Activated CD8-positive, alpha-beta T cell treated with anti-CD3 and anti-CD28 coated beads, Interleukin-2, amount 10 ng/mL, durations not matched to agents 7 days and 5 days (primary cell): ENCODE measurements around the gene UBE2J2. TPM values are rescaled to one million over a fixed set of nuclear protein-coding genes. Genes with fewer than 3 reads are reported as not detected.

ENCODE experiments used
- ATAC-seq: fragments of 150-1000 bp; cut with Tn5 transposase; one replicate; pipeline ENCODE4 v1.10.0; 2021; ENCODE audit warnings: moderate library complexity
- CTCF ChIA-PET: fragments of 350-600 bp; sonication (Branson Sonifier 250); formaldehyde crosslinking; loops from one replicate; lab custom pipeline; 2021; ENCODE audit warnings: antibody characterized with exemption; lab: Charles Lee
- POLR2A ChIA-PET: fragments of 350-600 bp; sonication (Branson Sonifier 250); formaldehyde crosslinking; loops from one replicate; lab custom pipeline; 2021; ENCODE audit warnings: antibody characterized with exemption; lab: Charles Lee
- DNase-seq: peaks from one replicate; pipeline ENCODE4 v3.0.0-alpha.2; 2020
- H3K27ac Mint-ChIP-seq: one replicate; pipeline ENCODE4 v1.8.0; 2021; ENCODE audit warnings: mild to moderate bottlenecking, mixed read lengths
- H3K27me3 Mint-ChIP-seq: one replicate; pipeline ENCODE4 v1.8.0; 2021; ENCODE audit warnings: low read depth, mixed read lengths
- H3K36me3 Mint-ChIP-seq: one replicate; pipeline ENCODE4 v1.8.0; 2021; ENCODE audit warnings: low read depth, mixed read lengths
- H3K4me1 Mint-ChIP-seq: one replicate; pipeline ENCODE4 v1.8.0; 2021; ENCODE audit warnings: low read depth, mixed read lengths
- H3K4me3 Mint-ChIP-seq: one replicate; pipeline ENCODE4 v1.8.0; 2021; ENCODE audit warnings: mild to moderate bottlenecking, mixed read lengths
- H3K9me3 Mint-ChIP-seq: one replicate; pipeline ENCODE4 v1.8.0; 2022; ENCODE audit warnings: mixed read lengths; ENCODE audit not compliant: insufficient read depth
- total RNA-seq, 2 experiments: library from RNA; stranded (reverse); gene quantifications; one replicate each; pipeline ENCODE4 v1.2.3, GENCODE V29; 2021

UBE2J2 gene
- total RNA-seq, 2 experiments from 2014 or later = 62.3 to 67.5 TPM

DNA sequence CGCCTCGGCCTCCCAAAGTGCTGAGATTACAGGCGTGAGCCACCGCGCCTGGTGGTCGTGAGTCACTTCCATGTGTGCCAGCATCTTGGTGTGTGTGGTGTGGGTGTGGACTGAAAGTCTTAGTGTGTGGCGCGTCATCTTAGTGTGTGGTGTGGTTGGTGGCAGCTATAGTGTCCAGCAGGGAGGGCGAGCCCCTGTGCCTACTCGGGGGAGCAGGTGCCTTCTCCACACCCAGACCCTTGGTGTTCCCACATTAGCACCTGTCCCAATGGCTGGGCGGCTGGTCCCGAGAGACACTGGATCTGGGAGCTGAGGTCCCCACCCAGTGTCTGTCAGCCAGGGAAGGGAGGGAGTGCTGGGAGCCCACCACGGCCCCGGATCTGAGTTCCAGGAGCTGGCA, 9.3 kb upstream of the UBE2J2 start:
- DNase-seq = no peak
- POLR2A ChIA-PET = no interaction called here
- ATAC-seq = no peak
- Mint-ChIP-seq H3K4me3 (no peak overlapping the region), H3K9me3 (no peaks in the 10 kb centered on the region), H3K27me3 (no peaks in the 10 kb centered on the region), H3K4me1 (no peaks in the 10 kb centered on the region), H3K27ac (no peak overlapping the region), H3K36me3 (no peaks in the 10 kb centered on the region)
- CTCF ChIA-PET = no interaction called here

DNA sequence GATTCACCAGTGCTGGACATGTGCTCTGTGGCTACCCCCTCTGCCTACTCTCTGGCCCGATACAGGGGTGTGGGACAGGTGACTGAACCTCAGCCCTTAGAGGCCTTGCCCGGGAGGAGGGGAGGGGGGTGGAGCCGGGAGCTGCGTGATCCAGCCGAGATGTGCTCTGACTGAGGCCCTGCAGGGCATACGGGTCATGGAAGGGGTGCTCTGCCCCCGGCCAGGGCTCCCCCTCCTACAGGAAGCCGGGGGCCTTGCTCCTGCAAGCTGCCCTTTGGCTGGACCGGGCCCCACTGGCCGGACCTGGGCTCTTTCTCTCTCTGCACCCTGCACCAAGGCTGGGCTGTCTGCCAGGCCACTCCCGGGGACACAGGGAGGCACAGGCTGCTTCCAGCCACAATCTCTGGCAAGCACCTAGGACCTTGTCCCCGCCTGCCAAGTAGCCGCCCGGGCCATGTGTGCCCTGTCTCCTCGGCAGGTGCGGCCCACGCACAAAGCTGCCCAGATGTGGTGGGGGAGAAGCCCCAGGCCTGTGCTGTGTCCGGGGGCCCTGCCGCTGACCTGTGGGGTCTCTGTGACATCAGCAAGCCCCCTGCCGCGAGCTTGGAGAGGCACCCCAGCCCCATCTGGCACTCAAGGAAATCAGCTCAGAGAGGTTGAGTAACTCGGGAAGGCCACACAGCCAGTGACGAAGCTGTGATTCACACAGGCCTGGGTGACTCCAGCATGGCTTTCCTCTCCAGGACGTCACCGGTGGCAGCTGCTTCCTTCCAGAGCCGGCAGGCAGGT, 8.1 kb upstream of the UBE2J2 start:
- Mint-ChIP-seq H3K4me3 (no peak overlapping the region), H3K36me3 (no peaks in the 10 kb centered on the region), H3K9me3 (no peaks in the 10 kb centered on the region), H3K27ac (no peak overlapping the region), H3K4me1 (no peaks in the 10 kb centered on the region), H3K27me3 (no peaks in the 10 kb centered on the region)
- ChIA-PET POLR2A (no interaction called here), CTCF (interaction anchor here (0.7 kb wide), 1 partner anchor 97 kb away, joined by 3 read pairs; no protein-coding TSS in a partner anchor)
- ATAC-seq = no peak
- DNase-seq = no peak

DNA sequence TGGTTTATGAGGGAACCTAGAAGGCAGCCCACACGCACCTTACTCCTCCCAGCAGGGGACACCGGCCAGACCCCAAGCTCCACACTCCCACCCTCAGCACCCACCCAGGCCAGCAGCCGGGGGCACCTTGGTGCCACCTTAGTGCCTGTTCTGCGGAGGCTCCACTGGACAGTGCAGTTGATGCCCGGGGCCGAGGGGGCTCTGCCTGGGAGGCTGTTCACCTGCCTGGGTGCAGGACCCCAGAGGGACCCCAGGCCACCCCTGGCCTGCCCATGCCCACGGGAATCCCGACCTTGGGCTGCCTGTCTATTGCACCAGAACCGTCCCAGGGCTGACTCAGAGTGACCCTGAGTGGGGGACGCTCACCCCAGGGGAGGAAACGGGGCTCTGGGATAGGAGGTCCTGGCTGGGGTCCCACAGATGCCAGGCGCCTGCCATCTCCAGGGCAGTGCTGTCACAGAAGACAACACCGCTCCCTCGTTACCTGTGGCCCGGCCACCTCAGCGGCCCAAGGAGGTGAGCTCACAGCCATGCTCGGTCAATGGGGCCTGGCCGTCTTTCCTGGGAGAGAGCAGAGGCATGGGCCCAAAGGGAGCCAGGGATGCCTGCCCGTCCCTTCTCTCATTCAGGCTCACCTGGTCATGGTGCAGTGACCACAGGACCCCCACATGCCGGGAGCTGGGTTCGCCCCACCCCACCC, 7.3 kb upstream of the UBE2J2 start:
- Mint-ChIP-seq H3K4me3 (no peak overlapping the region), H3K9me3 (no peaks in the 10 kb centered on the region), H3K27ac (no peak overlapping the region), H3K27me3 (no peaks in the 10 kb centered on the region), H3K36me3 (no peaks in the 10 kb centered on the region), H3K4me1 (no peaks in the 10 kb centered on the region)
- CTCF ChIA-PET = no interaction called here
- DNase-seq = no peak
- ATAC-seq = no peak
- POLR2A ChIA-PET = no interaction called here

DNA sequence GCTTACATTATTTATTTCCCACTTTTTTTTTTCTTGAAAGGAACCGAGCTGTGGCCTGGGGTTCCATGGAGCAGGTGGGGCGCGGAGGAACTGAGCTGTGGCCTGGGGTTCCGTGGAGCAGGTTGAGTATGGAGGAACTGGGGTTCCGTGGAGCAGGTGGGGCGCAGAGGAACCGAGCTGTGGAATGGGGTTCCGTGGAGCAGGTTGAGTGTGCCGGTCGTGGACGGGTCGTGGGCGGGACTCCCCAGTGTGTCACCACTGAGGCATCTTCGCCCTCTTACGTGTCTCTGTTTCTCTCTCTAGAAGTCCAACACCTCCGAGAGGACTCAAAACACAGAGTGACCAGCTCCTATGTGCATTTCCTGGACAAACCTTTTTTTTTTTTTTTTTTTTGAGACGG, 5.4 kb upstream of the UBE2J2 start:
- ATAC-seq = no peak
- no peak overlapping the region for H3K4me3 Mint-ChIP-seq
- no peak for DNase-seq
- H3K9me3 Mint-ChIP-seq = no peaks in the 10 kb centered on the region
- ChIA-PET CTCF (no interaction called here), POLR2A (interaction anchor here (0.6 kb wide), 1 partner anchor 47 kb away, joined by 3 read pairs; no protein-coding TSS in a partner anchor)
- H3K27ac Mint-ChIP-seq = no peak overlapping the region
- H3K27me3 Mint-ChIP-seq = no peaks in the 10 kb centered on the region
- H3K4me1 Mint-ChIP-seq = peaks cover 5% of the 10 kb centered on the region
- no peaks in the 10 kb centered on the region for H3K36me3 Mint-ChIP-seq

DNA sequence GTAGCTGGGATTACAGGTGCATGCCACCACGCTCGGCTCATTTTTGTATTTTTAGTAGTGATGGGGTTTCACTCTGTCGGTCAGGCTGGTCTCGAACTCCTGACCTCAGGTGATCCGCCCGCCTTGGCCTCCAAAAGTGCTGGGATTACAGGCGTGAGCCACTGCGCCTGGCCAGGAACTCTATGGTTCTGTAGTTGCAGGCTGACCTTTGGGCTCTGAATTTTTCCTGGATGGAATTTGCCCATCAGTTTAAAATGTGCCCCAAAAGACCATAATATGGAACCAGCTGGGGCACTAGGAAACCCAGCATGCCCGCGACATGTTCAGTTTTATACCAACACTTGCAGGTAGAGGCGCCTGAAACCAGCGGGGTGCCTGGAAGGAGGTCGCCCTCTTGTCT, 5.0 kb upstream of the UBE2J2 start:
- no peak for DNase-seq
- ATAC-seq = no peak
- Mint-ChIP-seq H3K4me1 (peaks cover 5% of the 10 kb centered on the region), H3K4me3 (no peak overlapping the region), H3K36me3 (no peaks in the 10 kb centered on the region), H3K27ac (no peak overlapping the region), H3K9me3 (no peaks in the 10 kb centered on the region), H3K27me3 (no peaks in the 10 kb centered on the region)
- ChIA-PET CTCF (no interaction called here), POLR2A (interaction anchor here (0.6 kb wide), 1 partner anchor 47 kb away, joined by 3 read pairs; no protein-coding TSS in a partner anchor)

DNA sequence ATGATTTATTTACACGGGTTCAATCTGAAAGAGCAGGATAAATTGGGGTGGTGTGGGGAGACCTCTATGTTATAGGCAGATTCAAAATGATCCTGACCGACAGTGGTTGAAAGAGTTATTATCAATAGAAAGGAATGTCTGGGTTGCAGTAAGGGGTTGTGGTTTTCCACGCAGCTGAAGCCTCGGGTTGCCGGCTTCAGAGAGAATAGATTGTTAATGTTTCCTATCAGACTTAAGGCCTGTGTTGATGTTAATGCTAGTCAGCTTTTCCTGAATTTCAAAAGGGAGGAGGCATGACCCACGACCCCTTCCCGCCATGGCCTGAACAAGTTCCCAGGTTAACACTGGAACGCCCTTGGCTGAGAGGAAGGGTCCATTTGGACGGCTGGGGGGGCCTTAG, 2.2 kb upstream of the UBE2J2 start:
- no peak overlapping the region for H3K27ac Mint-ChIP-seq
- H3K36me3 Mint-ChIP-seq = peaks cover 16% of the 10 kb centered on the region
- POLR2A ChIA-PET = no interaction called here
- ATAC-seq (no peak), DNase-seq (no peak)
- H3K27me3 Mint-ChIP-seq = no peaks in the 10 kb centered on the region
- CTCF ChIA-PET = no interaction called here
- H3K4me3 Mint-ChIP-seq = peak overlapping the region; percentile 46
- H3K9me3 Mint-ChIP-seq = no peaks in the 10 kb centered on the region
- peaks cover 26% of the 10 kb centered on the region for H3K4me1 Mint-ChIP-seq

DNA sequence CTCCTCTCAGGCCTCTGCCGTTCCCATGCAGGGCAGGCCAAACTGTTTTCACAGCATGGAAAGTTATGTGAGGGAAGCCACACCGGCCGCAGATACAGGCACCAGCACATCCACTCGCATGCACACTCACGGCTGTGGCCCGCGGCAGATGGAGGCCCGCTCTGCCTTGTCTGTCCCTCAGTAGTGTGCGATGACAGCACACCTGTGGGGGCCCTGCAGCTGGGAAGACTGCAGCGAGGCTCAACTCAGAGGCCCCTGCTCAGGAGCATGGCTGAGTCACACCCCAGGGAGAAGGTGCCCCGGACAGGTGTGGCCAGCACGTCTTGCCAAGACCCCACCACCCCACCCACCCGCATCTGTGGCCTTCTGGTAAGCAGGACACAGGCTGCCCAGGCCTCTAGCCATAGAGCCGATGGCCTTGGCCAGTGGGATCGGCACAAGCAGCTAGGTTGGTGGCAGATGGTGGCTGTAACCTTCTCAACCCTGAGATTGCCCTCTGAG, 1.3 kb upstream of the UBE2J2 start:
- DNase-seq = no peak
- Mint-ChIP-seq H3K4me3 (peak overlapping the region; percentile 63), H3K9me3 (no peaks in the 10 kb centered on the region), H3K27ac (peak overlapping the region; percentile 55), H3K27me3 (no peaks in the 10 kb centered on the region), H3K4me1 (peaks cover 35% of the 10 kb centered on the region), H3K36me3 (peaks cover 25% of the 10 kb centered on the region)
- ATAC-seq = no peak
- CTCF ChIA-PET = no interaction called here
- POLR2A ChIA-PET = no interaction called here

DNA sequence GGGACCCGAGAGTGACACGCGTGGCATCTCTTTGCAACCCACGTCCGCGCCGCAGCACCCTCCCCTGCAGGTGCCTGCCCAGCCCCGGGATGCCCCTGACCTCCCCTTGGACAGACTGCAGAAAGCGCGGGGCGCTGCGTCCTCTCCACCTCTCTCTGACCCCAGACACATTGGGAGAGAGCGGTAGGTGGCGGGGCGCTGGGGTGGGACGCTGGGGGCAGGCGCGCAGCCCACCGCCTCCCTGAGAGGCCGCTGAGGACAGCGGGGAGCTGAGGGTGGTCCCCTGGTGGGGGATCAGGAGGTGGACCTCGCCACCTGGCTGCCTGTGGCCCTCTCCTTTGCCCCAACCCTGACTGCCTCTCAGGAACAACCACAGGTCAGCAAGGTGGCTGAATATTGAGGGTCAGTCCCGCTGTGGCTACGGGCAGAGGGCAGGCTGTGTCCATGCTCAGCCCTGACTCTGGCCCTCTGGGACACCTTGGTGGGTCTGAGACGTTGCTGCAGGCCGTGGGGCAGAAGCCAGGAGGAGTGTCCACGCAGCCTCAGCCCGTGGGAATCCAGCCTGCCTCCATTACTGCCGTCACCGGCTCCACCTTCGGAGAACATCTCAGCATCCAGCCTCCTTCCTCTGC, 761 bp upstream of the UBE2J2 start:
- Mint-ChIP-seq H3K4me3 (peak overlapping the region; percentile 63), H3K4me1 (peaks cover 39% of the 10 kb centered on the region), H3K36me3 (peaks cover 29% of the 10 kb centered on the region), H3K27ac (peak overlapping the region; percentile 55), H3K27me3 (no peaks in the 10 kb centered on the region), H3K9me3 (no peaks in the 10 kb centered on the region)
- DNase-seq (no peak), ATAC-seq (no peak)
- CTCF ChIA-PET = interaction anchor here (0.7 to 1.8 kb wide), 3 partner anchors 16 to 31 kb away, joined by 3 to 4 read pairs (median 4); no protein-coding TSS in a partner anchor
- POLR2A ChIA-PET = no interaction called here

DNA sequence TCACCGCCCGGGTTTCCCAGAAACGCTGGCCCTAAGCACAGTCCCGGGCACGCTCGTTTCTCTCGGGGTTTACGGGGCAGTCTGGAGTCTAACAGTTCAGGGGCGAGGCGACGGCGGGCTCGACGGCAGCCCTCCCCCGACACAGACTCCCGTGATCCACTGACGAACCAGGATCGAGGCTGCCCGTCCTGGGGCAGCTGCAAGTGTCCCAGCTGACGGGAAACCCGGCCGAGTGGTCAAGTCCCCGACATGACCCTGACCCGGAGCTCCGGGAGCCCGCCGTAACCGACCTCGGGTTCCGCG, 494 bp downstream of the UBE2J2 start:
- no peaks in the 10 kb centered on the region for H3K27me3 Mint-ChIP-seq
- POLR2A ChIA-PET = interaction anchor here (0.9 kb wide), 1 partner anchor 32 kb away, joined by 3 read pairs; no protein-coding TSS in a partner anchor
- peak overlapping the region; percentile 89 for H3K4me3 Mint-ChIP-seq
- H3K4me1 Mint-ChIP-seq = peaks cover 39% of the 10 kb centered on the region
- H3K27ac Mint-ChIP-seq = peak overlapping the region; percentile 87
- DNase-seq (no peak), ATAC-seq (peak; percentile 7)
- CTCF ChIA-PET = interaction anchor here (1.0 to 1.8 kb wide), 3 partner anchors 18 to 156 kb away, joined by 3 to 5 read pairs (median 4); no protein-coding TSS in a partner anchor
- peaks cover 29% of the 10 kb centered on the region for H3K36me3 Mint-ChIP-seq
- no peaks in the 10 kb centered on the region for H3K9me3 Mint-ChIP-seq

DNA sequence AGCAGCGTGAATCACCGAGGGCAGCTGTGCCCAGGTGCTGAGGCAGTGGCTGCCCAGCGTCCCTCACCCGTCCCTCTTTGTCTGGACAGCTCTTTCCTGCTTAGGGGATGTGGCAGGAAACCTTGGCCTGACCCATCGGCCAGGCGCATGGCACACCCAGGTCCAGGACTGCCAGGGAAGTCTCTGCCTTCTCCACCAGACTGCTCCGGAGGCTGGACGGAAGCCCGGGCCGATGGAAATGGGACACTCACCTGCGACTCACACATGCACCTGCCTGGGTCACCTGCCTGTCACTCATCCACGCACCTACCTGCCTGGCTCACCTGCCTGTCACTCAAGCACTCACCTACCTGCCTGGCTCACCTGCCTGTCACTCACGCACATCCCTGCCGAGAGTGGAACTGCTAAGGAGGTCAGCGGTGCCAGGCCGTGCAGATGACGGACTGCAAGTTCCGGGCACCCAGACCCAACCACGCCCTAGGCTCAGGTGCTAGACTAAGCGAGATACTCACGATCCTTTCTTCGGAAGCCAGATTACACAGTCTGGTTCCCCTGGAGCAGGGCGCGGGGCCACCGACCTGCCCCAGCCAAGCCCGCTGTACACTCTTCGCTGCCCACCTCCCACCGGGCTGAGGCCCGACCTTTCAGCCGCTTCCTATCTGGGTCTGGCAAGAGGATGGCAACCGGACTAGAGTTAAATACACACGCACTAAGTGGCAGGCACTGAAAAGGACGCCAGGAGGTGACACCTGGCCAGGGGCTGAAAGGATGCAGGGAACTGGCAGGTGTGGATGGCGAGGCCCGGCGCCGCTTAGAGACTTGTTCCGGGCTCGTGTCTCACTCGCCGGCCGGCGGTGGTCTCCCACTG, 1.1 kb downstream of the UBE2J2 start:
- ChIA-PET POLR2A (interaction anchor here (0.7 to 0.9 kb wide), 2 partner anchors 33 to 314 kb away, joined by 3 read pairs; partner anchors contain the start of gene NOC2L), CTCF (interaction anchor here (1.0 to 1.8 kb wide), 3 partner anchors 19 to 155 kb away, joined by 4 to 7 read pairs (median 5); no protein-coding TSS in a partner anchor)
- DNase-seq (peak; percentile 38), ATAC-seq (peak; percentile 10)
- Mint-ChIP-seq H3K4me1 (peaks cover 39% of the 10 kb centered on the region), H3K4me3 (peak overlapping the region; percentile 89), H3K9me3 (no peaks in the 10 kb centered on the region), H3K27me3 (no peaks in the 10 kb centered on the region), H3K36me3 (peaks cover 29% of the 10 kb centered on the region), H3K27ac (peak overlapping the region; percentile 87)

DNA sequence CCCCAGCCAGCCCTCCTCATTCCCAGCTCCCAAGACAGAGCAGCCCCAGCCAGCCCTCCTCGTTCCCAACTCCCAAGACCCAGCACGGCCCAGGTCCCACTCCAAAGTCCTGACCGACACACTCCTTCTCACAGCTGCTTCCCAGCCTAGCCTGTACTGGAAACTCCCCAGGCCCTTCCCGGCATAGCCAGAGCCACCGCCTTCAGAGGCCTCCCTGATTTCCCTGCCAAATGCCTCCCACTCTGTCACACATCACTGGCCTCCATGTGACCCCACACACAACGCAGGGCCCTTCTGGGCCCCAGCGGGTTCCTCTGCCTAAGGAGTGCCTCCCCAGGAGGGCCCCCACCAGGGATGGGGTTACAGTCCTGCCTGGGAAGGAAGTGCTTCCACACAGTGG, 2.8 kb downstream of the UBE2J2 start:
- POLR2A ChIA-PET = no interaction called here
- CTCF ChIA-PET = interaction anchor here (1.5 to 1.8 kb wide), 2 partner anchors 21 to 149 kb away, joined by 4 to 7 read pairs; no protein-coding TSS in a partner anchor
- Mint-ChIP-seq H3K9me3 (no peaks in the 10 kb centered on the region), H3K4me3 (peak overlapping the region; percentile 67), H3K27ac (peak overlapping the region; percentile 70), H3K36me3 (peaks cover 38% of the 10 kb centered on the region), H3K27me3 (no peaks in the 10 kb centered on the region), H3K4me1 (peaks cover 42% of the 10 kb centered on the region)
- ATAC-seq (no peak), DNase-seq (no peak)
